Left renal pelvis (tissue), 4 donors: ENCODE measurements around the gene PTPA. TPM values are rescaled to one million over a fixed set of nuclear protein-coding genes. Genes with fewer than 3 reads are reported as not detected.
"Not testable (repeated sequence)": the region's sequence is repeated elsewhere in the genome, so short reads cannot be mapped to it uniquely, and the experiment has no call there.

Source experiments
- DNase-seq, 4 donors: peaks; one replicate each; pipeline ENCODE4 v3.0.0-alpha.2; 2013; ENCODE audit warnings: low read depth in 4 of 4, low spot score in 3 of 4
- polyA plus RNA-seq, 4 donors: library from polyadenylated mRNA; unstranded; fragments of 120-200 nt; gene quantifications; one replicate each; pipeline ENCODE4 v1.2.1, GENCODE V29; 2013; ENCODE audit not compliant: insufficient read length in 4 of 4

Gene PTPA
- polyA plus RNA-seq, 4 donors: 94.0 to 126 (median 105) TPM

DNA sequence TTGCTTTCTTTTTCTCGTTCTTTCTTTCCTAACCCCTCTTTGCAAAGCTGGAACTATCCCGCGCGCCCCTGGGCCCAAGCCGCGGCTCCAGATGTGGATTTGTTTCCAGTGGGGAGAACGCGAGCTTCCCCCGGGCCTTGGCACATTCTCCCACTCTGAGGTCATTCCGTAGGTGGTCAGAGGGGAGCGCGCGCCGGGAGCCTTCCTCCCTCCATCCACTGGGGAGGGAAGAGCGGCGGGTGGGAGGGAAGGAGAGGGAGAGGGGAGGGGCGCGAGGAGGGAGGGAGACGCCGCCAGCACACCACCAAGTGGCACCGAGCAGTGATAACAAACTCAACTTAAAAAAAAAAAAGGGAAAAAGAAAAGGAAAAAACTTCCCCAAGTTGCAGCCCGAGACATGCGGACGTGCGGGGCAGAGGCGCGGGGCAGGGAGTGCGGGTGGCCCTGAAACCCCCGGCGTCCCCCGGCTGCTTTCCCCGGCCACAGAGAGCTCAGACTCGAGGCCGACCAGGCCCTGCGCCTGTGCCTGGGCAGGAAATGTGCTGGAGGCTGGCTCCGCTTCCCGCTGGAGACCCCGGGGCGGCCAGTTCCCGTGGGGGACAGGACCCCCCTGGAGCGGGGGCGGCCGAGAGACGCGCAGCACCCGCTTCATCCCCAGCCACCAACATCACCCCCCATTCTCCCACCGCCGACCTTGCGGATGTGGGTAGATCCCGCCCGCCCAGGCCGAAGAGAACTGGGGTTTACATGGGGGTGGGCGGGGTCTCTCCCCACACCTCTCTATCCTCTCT is 63.7 kb downstream of the PTPA start:
- peak in 1 of 4 donors; percentile 64 for DNase-seq

DNA sequence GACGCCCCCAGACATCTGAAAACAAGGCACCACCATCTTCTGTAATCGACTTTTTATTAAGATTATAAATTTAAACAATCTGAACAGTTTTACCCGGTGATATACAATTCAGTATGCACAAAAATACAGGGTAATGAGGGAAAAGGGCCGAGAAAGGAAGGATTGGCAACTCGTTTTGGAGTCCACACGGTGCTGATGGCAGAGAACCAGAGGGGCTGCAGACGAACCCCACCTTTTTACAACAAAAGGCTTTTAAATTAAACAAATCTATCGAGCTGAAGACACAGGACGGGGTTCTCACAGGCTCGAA is 64.3 kb downstream of the PTPA start:
- DNase-seq: no peak

GRCh38 chr9:129175825-129176633 is 64.8 kb downstream of the PTPA start:
- peak in 3 of 4 donors; percentile 81 to 84 (median 84) for DNase-seq

- DNase-seq: no peak
Observed at GRCh38 chr9:129176701-129177442, 65.7 kb downstream of the PTPA start.

DNA sequence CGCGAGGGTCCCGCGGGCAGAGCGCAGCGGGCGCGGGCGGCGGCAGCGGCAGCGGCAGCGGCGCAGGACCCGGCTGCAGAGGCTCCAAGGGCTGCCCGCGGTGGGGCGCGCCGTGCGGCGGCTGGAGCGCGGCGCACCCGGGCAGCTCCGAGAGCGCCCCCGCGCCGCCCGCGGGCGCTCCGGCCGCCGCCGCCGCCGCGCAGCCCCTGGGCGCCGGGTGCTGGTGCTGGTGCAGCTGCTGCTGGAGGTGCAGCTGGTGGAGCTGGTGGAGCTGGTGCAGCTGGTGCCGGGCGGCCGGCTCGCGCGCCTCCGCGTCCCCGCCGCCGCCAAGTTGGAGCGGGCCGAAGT is 66.2 kb downstream of the PTPA start:
- DNase-seq: no peak

DNA sequence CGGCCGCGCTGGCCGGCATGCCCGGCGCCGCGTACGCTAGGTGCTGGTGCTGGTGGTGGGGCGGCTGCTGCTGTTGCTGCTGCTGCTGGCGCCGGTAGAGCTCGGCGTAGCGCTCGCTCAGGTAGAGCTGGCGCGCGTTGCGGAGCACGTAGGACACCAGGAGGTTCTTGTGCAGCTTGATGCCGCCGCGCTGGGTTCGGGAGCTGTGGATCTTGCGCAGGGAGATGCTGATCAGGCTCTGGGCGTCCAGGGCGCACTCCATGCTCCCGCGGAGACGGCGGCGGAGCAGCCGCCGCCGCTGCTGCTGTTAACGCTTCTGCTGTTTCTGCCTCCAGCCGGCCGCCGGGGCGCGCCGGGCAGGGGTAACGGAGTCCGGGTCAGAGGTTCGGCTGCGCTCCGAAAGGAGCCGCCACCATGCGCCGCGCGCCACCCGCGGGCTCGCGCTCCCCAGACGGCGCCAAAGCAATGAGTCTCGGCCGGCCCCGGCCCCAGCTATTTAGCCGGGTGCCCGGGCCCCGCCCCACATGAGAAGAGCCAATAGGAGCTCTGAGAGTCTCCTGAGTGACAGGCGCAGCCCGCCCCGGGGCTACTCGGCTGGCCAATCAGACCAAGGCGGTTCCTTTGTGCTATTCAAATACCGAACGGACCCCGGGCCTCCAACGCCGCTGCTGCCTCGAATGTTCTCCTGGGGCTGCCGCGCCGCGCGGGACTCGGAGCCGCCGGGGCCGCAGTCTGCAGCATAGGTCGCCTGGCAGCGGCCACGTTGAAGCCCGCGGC is 66.8 kb downstream of the PTPA start, which contains the start of gene IER5L:
TSS of gene IER5L (minus strand) at position 471 of the 777 bp plus-strand sequence. CDS start at position 262, 209 bp downstream.
- peak in 3 of 4 donors; percentile 91 to 94 (median 93) for DNase-seq

DNA sequence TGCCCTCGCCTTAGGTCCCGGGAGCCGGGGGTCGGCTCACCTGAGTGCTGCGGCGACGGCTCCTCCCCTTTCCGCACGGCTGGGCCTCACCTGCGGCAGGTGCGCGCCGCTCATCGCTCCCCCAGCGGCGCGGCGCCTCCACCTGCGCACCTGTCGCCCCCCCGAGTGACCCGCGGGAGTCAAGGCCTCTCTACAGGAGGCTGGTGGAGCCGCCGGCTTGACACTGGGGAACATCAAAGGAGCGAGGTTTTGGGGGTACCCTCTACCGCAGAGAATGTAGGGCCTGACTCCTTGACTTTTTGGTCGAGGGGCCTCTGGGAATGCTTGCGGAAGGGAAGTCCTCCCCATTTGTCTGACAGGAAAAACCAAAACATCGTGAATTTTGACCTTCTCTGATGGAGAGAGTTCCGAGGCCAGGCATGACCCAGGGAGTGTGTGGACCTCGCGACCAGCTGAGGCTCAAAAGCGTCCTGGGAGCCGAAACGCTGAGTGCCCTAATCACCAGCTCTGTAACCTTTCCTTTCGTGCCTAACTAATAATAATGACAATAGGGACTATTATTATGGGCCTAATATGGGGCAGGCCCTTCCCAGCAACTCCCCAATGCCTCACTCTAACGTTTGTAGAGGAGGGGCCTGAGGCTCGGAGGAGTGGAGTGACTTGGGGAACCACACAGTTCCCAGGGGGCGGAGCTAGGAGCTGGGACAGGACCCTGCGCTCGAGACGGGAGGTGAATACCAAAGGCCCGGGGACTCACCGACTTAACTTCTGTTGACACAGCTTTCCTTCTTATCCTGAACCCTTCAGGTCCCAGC is 67.6 kb downstream of the PTPA start:
- no peak for DNase-seq

DNA sequence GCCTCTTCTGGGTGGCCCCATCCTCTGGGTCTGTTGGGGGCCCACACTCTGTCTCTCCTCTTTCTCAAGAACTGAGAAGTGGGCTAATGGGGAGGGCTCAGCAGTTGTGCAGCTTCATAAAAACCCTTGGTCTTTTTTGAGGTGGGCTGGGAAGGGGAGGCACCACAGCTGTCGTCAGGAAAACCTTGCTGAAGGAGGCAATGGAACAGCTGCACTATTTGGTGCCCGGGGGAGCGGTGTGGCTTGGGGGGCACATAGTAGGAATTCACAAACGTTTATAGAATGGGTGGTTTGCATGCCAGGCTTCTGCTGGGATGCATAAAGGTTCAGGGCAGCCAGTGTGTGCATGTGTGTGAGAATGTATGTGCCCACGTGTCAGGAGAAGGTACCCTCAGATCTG is 70.0 kb downstream of the PTPA start:
- no peak for DNase-seq

GRCh38 chr9:129182122-129182521 is 70.9 kb downstream of the PTPA start:
- DNase-seq: no peak

DNA sequence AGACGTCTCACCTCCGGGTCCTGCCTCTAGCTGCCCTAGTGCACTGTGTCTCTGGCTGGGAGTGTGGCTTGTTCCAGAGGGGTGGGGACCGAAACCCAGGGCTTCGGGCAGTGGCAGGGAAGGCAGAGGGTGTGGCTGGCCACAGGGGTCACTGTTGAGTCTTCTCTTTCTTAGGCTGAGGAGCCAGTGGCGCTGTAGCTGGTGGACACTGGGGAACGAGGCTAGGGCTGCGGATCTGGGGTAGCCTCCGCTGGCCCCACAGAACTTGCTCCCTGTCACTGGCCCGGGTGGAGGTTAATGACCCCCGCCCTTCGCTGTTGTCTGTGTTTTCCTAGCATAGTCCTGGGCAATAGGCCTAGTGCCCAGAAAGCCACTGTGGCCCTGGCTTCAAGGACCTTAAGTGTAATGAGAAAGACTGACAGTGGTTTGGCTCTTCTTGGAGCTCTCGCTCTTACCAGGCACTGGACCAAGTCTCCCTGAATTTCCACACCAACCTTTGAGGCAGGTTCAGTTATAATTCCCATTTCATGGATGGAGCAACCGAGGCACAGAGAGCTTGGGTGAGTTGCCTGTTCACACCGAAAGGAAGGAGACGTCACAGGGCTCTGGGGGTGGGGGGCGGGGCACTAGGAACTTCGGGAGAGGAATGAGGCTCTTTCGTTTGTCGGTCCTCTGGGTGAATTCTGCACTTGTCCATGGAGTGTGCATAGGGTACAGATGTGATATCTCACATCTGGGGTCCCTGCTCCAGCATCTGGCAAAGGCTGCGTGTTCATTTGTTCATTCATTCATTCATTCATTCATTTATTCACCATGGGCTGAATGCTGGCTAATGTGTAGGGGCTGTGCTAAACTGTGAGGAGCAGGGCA is 71.6 kb downstream of the PTPA start:
- DNase-seq: no peak

DNA sequence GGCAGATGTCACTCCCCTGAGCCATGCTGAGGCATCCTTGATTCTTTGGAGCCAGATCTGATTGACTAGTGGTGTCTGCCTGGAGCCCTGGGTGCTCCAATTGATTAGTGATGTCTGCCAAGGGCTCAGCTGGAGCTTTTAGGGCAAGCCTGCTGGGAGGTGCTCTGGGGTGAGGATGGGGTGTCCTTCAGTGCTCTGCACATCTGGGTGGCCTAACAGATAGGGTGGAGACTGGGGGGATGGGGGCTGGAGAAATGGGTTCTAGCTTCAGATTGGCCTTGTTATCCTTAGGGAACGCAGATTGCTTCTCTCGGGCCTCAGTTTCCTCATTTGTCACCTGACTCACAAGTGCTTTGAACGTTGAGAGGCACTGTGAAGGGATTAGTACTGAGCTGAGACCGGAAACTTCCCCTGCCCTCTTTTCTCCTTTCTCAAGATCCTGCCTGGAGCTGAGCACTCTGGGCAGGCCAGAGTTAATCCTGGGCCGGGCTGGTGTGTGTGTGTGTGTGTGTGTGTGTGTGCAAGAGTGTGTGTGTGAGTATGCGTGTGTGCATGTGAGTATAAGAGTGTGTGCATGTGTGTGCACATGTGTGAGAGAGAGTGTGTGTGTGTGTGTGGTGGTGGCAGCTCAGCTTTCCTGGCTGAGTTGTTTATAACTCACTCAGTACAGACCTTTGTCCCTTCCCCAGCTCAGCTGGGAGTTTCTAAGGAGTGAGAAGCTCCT is 72.4 kb downstream of the PTPA start:
- no peak for DNase-seq

- no peak for DNase-seq
Observed at GRCh38 chr9:129184219-129184524, 73.0 kb downstream of the PTPA start.

- no peak for DNase-seq
Observed at GRCh38 chr9:129184596-129185122, 73.4 kb downstream of the PTPA start.

GRCh38 chr9:129185402-129185801 is 74.2 kb downstream of the PTPA start:
- no peak for DNase-seq

- DNase-seq: no peak
Observed at GRCh38 chr9:129185991-129186390, 74.8 kb downstream of the PTPA start.

DNA sequence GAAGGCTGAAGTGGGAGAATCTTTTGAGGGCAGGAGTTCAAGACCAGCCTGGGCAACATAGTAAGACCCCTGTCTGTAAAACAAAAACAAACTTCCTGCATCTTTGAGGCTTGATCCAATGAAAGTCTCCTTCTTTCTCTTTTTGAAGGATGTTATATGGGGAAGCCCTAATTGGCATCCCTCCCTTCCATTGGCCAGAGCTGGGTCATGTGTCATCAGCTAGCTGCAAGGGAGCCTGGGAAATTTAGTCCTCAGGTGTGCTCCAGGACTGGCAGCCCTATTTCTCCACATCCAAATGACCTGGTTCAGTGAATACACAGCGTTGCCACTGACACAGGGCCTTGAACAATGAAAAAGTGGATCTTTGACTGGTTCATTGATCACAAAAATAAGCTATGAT is 75.8 kb downstream of the PTPA start:
- DNase-seq: no peak

- not testable (repeated sequence) for DNase-seq
Observed at GRCh38 chr9:129189971-129190370, 78.8 kb downstream of the PTPA start.

DNA sequence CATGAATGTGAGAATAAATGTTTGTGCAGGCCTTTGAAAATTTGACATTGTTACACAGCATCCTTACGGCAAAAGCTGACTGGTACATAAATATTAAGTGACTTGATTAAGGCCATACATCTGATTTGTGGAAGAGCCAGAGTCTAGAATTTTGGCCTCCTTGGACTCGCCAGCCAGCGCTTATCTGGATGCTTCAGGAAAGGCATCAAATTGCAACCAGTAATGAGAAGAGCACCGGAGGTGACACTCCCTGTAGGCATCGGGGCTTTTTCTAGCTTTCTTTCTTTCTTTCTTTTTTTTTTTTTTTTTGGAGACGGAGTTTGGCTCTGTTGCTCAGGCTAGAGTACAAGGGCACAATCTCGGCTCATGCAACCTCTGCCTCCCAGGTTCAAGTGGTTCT is 80.0 kb downstream of the PTPA start:
- no peak for DNase-seq
